GM19452 (cell line): ENCODE data around the gene PSMD14.
"Not testable (repeated sequence)": the region's sequence is repeated elsewhere in the genome, so short reads cannot be mapped to it uniquely, and the experiment has no call there.

Experiments used
- ATAC-seq: cut with Tn5 transposase; IDR thresholded peaks from one replicate; pipeline ENCODE4 v1.9.1; 2021; ENCODE audit not compliant: unreplicated experiment

The PSMD14 gene

DNA sequence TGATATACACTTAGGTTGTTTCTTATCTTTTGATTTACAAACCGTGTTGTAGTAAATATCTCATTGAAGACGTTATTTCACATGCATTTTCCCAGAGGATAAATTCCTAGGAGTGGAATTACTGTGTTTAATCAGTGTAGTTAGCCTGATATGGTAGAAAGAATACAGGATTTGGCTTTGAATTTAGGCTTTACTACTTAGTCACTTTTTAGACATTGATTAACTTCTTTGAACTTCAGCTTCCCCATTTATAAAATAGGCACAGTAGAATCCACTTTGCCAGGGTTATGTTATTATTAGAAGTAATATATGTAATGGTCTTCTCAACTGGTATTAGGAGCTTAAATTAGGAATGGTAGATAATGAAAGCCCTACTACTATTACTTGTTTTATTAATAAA is 27.4 kb downstream of the PSMD14 start:
- no peak for ATAC-seq

DNA sequence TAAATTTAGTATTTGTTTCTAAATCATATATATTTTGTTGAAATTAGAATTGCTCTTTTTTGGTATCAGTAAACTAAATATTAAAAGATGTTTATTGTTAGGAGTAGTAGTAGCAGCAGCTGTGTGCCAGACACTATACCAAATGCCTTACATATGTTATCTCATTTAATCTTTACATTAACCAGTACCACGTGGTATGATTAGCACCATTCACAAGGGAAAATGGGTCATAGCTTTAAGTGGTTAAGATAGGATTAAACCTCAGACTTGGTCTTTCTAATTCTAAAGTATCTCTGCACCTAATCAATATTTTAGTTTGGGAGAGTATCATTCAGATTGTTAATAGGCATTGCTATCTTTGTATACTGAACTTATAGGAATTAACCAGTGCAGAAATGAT is 29.0 kb downstream of the PSMD14 start:
- no peak for ATAC-seq

DNA sequence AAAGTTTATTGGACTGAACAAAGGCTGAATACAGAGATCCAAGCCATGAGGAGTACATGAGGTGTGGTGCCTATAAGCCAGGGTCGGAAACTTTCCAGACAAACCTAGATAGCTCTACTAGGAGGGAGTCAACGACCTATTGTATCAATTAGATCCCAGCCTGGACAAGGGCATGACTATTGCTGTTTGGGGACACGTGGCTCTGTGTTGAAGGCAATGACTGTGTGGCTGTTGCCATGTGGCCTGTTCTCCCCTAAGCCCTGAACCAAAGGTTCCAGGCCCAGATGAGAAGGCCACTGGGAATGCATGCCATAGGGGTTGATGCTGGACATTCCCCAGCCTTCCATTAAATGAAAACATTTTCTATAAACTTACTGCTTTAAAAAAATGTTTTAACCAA is 31.3 kb downstream of the PSMD14 start:
- ATAC-seq, result not testable (repeated sequence)

DNA sequence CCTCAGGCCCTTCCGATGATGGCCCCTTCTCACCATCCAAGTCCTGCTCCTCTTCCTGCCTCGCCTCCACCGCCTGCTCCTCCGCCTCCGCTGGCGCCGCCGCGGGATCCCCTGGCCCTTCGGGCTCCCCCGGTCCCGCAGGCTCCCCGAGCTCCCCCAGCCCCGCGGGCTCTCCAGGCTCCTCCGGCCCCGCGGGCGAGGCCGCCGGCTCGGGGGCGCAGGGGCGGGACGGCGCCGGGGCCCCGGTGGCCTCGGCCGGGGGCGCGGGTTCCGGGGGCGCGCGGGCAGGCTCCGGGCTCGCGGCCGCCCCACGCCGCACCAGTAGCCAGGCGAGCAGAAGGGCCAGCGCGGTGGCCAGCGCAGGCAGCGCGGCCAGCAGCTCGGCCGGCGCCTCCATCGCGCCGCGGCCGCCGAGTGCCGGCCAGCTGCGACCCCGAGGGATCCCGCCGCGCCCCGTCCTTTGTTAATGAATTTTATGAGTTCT is 32.7 kb downstream of the PSMD14 start:
- ATAC-seq, result not testable (repeated sequence)

DNA sequence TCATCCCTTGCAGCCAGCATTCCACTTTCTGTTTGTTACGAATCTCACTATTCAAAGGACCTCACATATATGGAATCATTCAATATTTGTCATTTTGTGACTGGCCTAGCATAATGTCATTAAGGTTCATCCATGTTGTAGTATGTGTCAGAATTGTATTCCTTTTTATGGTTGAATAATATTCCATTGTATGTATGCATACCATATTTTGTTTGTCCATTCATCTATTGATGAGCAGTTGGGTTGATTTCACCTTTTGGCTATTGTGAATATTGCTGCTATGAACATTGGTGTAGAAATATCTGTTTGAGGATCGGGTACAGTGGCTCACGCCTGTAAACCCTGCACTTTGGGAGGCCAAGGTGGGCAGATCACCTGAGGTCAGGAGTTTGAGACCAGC is 35.0 kb downstream of the PSMD14 start:
- no peak for ATAC-seq

DNA sequence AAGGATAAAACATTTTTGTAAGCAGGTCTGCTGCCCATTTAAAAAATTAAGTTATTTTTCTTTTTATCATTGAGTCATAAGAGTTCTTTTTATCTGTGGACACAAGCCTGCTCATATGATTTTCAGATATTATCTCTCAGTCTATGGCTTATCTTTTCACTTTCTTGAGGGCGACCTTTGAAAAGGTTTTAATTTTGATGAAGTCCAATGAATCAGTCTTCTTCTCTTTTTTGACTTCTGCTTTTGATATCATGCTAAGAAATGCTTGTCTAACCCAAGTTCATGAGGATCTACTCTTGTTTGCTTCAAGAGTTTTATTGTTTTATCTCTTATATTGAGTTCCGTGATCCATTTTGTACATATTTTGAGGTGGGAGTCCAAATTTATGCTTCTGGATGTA is 36.5 kb downstream of the PSMD14 start:
- ATAC-seq, result no peak

DNA sequence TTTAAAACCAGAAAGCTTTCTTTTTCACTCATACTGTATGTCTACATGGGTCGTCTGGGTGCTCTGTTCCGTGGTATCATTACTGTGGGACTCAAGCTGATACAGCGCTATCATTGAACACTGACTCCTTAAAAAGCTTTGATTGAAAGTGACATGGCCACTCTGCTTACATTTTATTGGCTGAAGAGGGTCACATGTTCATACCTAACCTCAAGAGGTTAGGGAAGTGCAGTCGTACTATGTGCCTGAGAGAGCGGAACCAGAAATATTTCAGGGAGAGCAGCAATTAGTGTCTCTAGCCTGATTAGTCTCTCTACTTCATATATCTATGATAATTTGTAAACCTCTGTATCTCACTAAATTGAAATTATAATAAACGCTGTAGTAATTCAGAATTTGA is 43.5 kb downstream of the PSMD14 start:
- no peak for ATAC-seq

DNA sequence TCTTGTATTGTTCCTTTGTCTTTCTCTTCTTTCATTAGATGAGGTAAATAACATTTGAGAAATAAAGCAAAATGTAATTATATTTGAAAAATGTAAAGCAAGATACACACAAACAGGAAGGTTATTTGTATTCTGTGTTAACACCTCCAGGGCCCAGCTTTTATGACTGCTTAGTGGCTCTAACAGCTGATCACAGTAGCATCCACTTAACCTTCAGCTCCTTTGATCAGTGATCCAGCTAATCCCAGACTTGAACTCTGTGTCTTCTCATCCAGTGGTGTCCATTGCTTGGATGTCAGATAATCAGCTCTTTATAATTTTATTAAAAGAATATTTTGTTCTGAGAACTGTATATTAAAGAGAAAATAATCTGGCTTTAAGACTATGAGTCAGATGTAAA is 44.5 kb downstream of the PSMD14 start:
- ATAC-seq, result no peak

DNA sequence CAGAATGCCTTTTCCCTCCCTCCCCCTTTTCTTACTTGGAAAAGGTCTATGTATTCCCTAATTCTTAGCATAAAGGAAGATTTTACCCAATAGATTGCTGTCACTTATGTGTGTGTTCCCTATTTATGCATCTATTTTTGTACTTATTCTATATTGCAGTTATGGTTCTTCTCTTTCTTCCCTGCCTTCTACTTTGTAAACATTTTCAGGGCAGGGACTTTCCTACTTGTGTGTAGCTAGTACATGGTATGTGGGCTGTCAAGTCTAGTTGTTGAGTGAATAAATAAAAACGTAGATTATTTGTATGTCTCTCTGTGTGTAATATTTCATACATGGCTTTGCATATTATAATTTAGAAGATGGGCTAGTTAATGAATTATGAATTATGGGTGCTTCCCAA is 45.3 kb downstream of the PSMD14 start:
- ATAC-seq, result no peak

DNA sequence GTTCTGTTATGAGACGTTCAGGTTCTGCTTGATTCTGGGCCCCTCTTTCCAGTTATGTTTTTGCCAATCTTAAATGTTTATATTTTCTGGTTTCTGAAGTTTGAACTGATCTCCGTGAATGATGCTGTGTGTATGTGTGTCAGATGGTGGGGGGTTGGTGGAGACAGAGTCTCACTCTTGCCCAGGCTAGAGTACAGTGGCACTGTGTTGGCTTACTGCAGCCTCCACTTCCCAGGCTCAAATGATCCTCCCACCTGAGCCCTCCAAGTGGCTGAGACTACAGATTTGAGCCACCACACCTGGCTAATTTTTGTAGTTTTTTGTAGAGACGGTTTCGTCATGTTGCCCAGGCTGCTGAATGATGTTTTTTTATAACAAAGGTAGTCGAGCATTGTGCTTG is 45.9 kb downstream of the PSMD14 start:
- no peak for ATAC-seq

DNA sequence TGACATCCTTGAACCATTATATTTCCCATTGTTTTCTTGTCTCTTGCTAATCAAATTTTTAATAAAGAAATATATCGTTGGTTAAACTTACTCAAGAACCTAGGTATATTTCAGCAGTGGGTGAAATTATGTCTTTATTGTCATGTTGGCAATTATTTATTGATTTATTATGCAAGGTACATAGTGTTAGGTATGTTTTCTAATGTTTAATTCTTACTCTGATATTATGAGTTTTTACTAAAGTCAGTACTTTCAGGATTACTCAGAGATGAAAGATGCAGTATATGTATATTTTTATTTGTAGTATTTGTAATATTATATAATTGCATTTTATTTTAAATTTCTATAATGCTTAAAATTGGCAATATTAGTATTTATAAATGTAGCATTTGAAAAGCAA is 46.9 kb downstream of the PSMD14 start:
- ATAC-seq, result no peak

DNA sequence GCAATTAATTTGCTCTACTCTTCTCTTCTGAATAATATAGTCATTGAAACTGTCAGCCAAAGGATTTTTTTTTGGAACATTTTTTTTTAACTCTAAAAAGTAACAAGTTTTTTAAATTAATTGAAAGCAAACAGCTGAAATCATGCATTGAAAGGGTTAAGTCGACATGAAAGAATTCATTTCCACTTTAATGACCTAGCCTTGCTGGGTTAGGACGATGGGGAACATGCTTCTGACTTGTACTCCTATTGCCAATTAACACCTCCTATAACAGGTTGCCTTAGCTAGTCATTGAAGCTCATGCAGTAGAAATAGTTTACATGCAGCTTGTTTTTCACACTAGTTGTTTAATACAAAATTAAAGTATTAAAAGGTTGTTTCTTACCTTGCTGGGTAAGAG is 47.8 kb downstream of the PSMD14 start:
- no peak for ATAC-seq

DNA sequence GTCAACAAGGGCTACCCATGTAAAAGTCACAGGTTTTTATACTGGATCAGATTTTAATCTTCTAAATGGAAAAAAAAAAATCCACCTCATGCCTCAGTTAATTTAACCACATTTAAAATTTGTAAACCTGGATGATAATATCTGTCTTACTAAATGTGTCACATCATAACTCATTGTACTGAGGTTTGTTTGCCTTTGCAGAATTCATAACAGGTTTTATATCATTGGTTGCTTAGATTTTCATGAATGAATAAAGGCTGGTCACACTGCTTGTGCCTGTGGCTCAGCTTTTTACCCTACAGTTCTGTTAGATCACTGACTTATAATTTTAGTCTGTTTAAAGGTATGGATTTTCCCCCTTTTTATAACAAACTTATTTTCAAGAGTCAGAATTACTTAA is 48.9 kb downstream of the PSMD14 start:
- ATAC-seq, result no peak

DNA sequence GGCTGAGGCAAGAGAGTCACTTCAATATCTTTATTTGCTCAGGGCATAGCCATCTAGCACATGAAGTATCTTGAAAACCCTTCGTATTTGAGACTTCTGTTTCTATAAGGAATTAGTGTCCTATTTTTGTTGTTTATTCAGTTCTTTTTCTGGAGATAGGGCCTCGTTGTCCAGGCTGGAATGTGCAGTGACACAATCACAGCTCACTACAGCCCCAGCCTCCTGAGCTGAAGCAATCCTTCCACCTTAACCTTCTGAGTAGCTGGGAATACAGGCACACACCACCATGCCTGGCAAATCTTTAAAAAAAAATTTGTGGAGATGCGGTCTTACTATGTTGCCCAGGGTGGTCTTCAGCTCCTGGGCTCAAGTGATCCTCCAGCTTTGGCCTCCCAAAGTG is 50.6 kb downstream of the PSMD14 start:
- no peak for ATAC-seq

DNA sequence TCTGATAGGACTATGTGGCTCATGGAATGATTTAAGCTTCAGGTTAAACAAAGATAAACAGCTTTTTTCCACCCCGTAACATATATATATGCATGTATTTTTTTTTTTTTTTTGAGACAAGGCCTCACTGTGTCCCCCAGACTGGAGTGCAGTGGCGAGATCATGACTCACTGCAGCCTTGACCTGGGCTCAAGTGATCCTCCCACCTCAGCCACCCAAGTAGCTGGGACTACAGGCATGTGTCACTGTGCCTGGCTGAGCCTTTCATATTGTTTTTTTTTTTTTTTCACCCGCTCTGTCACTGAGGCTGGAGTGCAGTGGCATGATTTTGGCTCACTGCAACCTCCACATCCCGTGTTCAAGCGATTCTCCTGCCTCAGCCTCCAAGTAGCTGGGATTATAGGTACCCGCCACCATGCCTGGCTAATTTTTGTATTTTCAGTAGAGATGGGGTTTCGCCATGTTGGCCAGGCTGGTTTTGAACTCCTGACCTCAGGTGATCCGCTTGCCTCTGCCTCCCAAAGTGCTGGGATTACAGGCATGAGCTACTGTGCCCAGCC is 52.0 kb downstream of the PSMD14 start:
- not testable (repeated sequence) for ATAC-seq

DNA sequence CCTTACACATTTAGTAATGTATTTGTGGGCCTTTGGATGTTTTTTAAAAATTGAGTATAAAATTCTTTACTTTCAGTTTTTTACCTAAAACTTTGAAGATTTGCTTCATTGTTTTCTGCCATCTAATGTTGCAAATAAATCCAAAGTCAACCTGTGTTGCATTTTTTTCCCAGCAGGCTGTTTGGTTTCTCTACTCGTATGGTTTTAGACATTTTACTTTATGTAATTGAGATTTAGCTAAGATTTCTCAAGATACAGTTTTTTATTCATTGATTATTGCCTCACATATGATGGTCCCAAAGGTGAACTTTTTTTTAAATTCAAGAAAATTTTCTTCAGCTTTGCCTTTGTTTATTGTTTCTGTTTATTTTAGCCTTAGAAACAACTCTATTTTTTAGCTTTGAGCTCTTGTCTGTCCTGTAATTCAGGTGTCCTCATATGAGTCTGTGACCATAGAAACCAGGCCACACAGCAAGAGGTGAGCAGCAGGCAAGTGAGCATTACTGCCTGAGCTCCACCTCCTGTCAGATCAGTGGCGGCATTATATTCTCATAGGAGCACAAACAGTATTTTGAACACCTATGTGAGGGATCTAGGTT is 54.4 kb downstream of the PSMD14 start:
- no peak for ATAC-seq

DNA sequence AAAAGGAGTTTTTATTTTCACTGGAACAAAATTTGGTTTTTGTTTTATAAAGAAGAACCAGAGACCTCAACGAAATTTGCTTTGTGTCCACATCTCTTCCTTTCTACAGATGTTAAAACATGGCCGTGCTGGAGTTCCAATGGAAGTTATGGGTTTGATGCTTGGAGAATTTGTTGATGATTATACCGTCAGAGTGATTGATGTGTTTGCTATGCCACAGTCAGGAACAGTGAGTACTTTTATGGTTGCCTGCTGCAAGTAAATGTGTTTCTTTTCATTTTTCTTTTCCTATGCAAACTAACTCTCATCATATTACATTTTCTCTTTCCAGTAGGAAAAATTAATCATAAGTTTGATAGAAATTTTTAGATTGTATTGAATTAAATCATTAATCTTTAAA is 59.5 kb downstream of the PSMD14 start:
- ATAC-seq, result no peak

DNA sequence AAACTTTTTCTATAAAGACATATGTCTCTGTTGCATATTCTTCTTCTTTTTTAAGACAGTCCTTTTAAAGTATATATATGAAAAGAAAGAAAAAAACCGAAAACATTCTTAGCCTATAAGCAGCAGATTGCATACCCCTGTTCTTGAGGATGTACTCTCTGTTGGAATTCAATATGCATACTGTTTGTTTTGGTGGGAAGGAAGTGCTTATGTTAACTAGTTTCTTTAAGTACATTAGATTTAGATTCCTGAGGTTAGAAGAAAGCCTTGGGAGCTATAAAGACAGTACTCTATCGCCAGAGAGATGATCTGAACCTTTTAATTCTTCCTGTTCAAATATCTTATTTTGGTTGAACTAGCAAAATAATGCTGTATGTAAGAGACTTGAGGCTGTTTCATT is 61.1 kb downstream of the PSMD14 start:
- no peak for ATAC-seq

DNA sequence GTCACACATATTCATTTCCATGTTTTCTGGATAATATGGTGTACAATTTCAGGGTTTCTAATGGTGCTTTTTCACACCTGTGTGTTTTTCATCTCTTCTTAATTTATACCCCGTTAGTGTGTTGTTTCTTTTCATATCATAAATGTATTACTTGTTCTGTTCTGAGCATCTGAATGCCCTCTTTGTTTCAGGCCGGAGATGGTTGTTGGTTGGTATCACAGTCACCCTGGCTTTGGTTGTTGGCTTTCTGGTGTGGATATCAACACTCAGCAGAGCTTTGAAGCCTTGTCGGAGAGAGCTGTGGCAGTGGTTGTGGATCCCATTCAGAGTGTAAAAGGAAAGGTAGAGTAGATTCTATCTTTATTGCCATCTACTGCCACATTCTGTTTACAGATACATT is 62.8 kb downstream of the PSMD14 start:
- ATAC-seq, result no peak

DNA sequence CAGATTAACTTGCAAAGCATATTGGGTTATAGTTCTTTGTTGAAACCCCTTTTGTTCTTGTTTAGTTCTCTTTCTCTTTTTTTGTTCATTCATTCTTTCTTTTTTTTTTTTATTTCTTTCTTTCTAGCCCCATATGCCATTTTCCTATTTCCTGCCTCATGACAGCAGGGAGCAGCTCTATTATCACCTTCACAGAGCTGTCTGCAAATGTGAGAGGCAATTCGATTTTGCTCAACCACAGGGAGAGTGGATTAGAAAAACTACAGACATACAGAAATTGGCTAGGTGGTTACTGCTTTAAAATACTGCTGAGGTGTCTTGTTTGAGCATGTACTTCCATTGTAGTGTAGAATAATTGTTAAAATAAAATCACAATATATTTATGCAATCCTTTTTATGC is 63.6 kb downstream of the PSMD14 start:
- ATAC-seq, result no peak

DNA sequence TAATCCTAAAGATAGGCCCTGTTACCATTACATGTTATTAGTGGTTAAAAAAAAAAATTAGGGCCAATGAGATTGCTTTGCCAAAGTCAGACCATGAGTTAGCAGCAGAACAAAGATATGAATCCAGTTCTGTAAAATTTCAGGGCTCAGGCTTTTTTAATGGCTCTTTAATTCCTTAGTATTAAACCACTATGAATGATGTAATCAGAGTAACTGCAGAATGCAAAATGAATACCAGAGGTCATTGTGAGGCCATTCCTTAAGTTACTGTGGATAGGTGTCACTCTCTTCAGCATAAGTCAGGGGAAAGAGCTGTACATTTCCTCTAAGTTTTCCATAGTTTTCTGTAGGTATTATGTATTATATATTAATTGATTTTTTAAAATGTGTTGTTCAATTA is 65.7 kb downstream of the PSMD14 start:
- no peak for ATAC-seq

DNA sequence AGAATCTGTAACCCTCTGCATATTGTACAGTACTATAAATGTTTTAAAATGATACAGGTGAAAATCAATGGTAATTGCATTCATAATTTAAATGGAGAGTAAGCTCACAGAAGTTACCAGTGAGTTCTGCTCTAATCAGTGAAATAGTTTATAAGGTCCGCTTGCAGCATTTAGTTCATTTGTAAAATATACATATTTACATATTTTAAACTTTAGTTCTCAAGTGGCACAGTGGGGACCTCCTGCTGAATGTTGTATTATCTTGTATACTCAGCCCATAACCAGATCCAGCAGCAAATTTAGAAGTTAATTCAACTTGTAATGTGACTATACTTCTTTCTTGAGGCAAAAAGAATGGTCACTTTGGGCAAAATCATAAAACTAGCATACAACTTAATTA is 66.2 kb downstream of the PSMD14 start:
- ATAC-seq, result no peak

DNA sequence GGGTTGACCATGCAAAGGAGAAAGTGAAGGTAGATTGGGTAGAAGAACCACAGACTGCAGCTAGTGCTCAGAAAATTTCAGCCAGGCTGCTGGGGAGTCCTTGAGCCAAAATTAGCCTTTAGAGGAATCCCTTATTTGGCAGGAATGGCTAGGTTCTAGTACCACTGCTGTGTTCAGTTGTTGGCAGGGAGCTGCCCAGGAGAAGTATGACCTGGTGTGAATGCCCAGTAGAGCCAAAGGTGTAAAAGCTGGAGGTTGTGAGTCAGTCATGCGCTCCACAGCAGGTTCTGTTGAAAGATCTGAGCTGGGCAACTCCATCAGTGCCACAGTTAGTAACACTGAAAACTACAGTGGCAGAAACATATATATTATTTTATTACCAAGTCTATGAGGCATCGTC is 71.5 kb downstream of the PSMD14 start:
- ATAC-seq, result no peak
